ENCODE data around the gene TRAPPC4. TPM values are rescaled to one million over a fixed set of nuclear protein-coding genes. Genes with fewer than 3 reads are reported as not detected.

The TRAPPC4 gene
- total RNA-seq, 4 donors from 2014 or later: 56.9 to 75.0 (median 63.9) TPM

GRCh38 chr11:119065369-119065768 is 46.8 kb downstream of the TRAPPC4 start:
- peaks cover 5% of the 10 kb centered on the region for H3K36me3 ChIP-seq
- H3K27ac ChIP-seq: no peak overlapping the region
- TF ChIP-seq CTCF (IDR thresholded peaks at IDR 0.05): peak in 1 of 2 donors; percentile 35
- no peak for TF ChIP-seq EP300 (IDR thresholded peaks at IDR 0.05)
- H3K4me3 ChIP-seq: no peak overlapping the region
- WGBS: 67% methylated on average over 4 of the region's 4 CpGs
- DNase-seq (ENCODE audit: low spot score in 2 of 2): no peak
- no peaks in the 10 kb centered on the region for H3K27me3 ChIP-seq
- H3K9me3 ChIP-seq: no peaks in the 10 kb centered on the region
- H3K4me1 ChIP-seq: peaks cover 37% of the 10 kb centered on the region

- TF ChIP-seq CTCF (IDR thresholded peaks at IDR 0.05) (no peak), POLR2A (IDR thresholded peaks at IDR 0.05) (peak in 1 of 2 donors; percentile 56), EP300 (IDR thresholded peaks at IDR 0.05) (no peak), POLR2AphosphoS5 (IDR thresholded peaks at IDR 0.05) (peak in 2 of 3 donors; percentile 36 to 74)
- WGBS: under 1% methylated on average over 26 of the region's 49 CpGs
- H3K27ac ChIP-seq: peak within 1 kb of the TSS; percentile 93
- peak within 1 kb of the TSS; percentile 94 for H3K4me3 ChIP-seq
- peaks cover 37% of the 10 kb centered on the region for H3K4me1 ChIP-seq
- DNase-seq (ENCODE audit: low spot score in 2 of 2): peak; percentile 99
- no peaks in the 10 kb centered on the region for H3K9me3 ChIP-seq
- H3K36me3 ChIP-seq: peaks cover 27% of the 10 kb centered on the region
- no peaks in the 10 kb centered on the region for H3K27me3 ChIP-seq
Measured at GRCh38 chr11:119067371-119068222, 49.0 kb downstream of the TRAPPC4 start, which contains the start of gene VPS11. Gene VPS11, plus strand, starts transcription at chr11:119067818. Its CDS starts 6 bp downstream, at chr11:119067824.

Other genes with a start within 250 kb of the TRAPPC4 start
- 100 to 1,000 TPM in 1 of 4 donors, 10 to 100 TPM in 3; 88.1 to 130 (median 91.2) TPM for gene DDX6, start 227.6 kb upstream of the TRAPPC4 start, total RNA-seq
- not detected for gene CXCR5, start 134.9 kb upstream of the TRAPPC4 start, total RNA-seq
- gene BCL9L, start 92.8 kb upstream of the TRAPPC4 start, total RNA-seq: 10 to 100 TPM; 50.0 to 58.9 (median 56.3) TPM
- not detected for gene UPK2, start 62.5 kb upstream of the TRAPPC4 start, total RNA-seq
- not detected for gene FOXR1, start 47.0 kb upstream of the TRAPPC4 start, total RNA-seq
- gene CENATAC, start 20.6 kb upstream of the TRAPPC4 start, total RNA-seq: 100 to 1,000 TPM in 1 of 4 donors, 10 to 100 TPM in 3; 26.0 to 136 (median 49.8) TPM
- gene RPS25, start 423 bp upstream of the TRAPPC4 start, total RNA-seq: 1,000 to 10,000 TPM; 1,926 to 3,368 (median 2,381) TPM
- gene SLC37A4, start 12.1 kb downstream of the TRAPPC4 start, total RNA-seq: 10 to 100 TPM; 17.8 to 24.5 (median 20.5) TPM
- gene HYOU1, start 38.4 kb downstream of the TRAPPC4 start, total RNA-seq: 10 to 100 TPM; 26.2 to 50.7 (median 46.2) TPM
- gene VPS11, start 49.1 kb downstream of the TRAPPC4 start, total RNA-seq: 10 to 100 TPM; 37.2 to 57.2 (median 47.9) TPM
- 10 to 100 TPM in 3 of 4 donors, 1 to 10 TPM in 1; 5.2 to 18.4 (median 13.3) TPM for gene HMBS, start 66.1 kb downstream of the TRAPPC4 start, total RNA-seq
- gene DPAGT1, start 83.1 kb downstream of the TRAPPC4 start, total RNA-seq: 10 to 100 TPM; 21.2 to 32.2 (median 26.9) TPM
- gene C2CD2L, start 88.6 kb downstream of the TRAPPC4 start, total RNA-seq: 10 to 100 TPM; 20.1 to 25.9 (median 21.5) TPM
- 10 to 100 TPM; 16.1 to 45.1 (median 26.7) TPM for gene HINFP, start 102.8 kb downstream of the TRAPPC4 start, total RNA-seq
- gene ABCG4, start 130.3 kb downstream of the TRAPPC4 start, total RNA-seq: 1 to 10 TPM in 2 of 4 donors, under 1 TPM in 2; 0.26 to 1.6 (median 0.73) TPM
- gene NLRX1, start 150.0 kb downstream of the TRAPPC4 start, total RNA-seq: 10 to 100 TPM; 20.7 to 31.5 (median 30.4) TPM
- 1 to 10 TPM in 1 of 4 donors, under 1 TPM in 2, not detected in 1; 0.68 to 1.1 (median 0.87) TPM for gene NHERF4, start 166.7 kb downstream of the TRAPPC4 start, total RNA-seq
- gene CBL, start 187.6 kb downstream of the TRAPPC4 start, total RNA-seq: 10 to 100 TPM; 13.2 to 17.4 (median 17.2) TPM